ENCODE data around the gene STOX2.

Gene STOX2

DNA sequence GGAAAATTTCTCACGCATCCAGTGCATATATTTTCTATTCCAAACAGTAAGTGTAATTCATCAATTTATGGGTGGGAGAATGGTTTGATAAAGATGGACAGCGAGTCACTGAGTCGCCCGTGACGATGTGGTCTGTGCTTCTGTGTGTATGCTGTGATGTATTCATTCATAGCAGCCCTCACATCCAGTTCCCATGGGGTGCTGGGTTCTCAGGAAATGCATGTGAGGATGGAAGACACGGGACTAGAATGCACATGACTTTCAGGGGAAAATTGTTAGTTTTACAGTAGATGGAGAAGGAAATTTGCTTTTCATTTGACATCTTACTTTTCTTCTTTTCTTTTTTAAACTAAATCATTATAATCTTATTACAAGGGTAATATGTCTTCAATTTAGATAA lies 152.9 kb downstream of the STOX2 start:
- POLR2A ChIA-PET: no interaction called here
- CTCF ChIA-PET: no interaction called here

DNA sequence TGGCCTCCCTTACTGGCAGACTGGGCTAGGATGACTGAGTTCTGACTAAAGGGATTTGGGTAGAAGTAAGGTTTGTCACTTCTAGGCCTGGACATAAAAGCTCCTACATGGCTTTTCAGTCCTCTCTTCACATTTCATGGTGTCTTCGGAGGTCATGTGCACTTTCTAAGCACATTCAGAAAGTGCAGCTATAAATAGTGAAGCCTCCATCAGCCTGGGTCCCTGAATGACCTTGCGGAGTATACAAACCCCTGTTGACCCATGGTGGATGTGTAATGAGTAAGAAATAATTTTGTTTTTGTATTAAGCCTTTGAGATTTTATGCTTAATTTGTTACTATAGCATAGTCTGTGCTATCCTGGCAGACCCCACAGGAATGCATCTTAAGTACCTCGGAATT lies 154.0 kb downstream of the STOX2 start:
- POLR2A ChIA-PET: no interaction called here
- no peak overlapping the region for H3K4me3 ChIP-seq (ENCODE audit: low read depth, low read length)
- TF ChIP-seq, protein P1, sequence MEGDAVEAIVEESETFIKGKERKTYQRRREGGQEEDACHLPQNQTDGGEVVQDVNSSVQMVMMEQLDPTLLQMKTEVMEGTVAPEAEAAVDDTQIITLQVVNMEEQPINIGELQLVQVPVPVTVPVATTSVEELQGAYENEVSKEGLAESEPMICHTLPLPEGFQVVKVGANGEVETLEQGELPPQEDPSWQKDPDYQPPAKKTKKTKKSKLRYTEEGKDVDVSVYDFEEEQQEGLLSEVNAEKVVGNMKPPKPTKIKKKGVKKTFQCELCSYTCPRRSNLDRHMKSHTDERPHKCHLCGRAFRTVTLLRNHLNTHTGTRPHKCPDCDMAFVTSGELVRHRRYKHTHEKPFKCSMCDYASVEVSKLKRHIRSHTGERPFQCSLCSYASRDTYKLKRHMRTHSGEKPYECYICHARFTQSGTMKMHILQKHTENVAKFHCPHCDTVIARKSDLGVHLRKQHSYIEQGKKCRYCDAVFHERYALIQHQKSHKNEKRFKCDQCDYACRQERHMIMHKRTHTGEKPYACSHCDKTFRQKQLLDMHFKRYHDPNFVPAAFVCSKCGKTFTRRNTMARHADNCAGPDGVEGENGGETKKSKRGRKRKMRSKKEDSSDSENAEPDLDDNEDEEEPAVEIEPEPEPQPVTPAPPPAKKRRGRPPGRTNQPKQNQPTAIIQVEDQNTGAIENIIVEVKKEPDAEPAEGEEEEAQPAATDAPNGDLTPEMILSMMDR (IDR thresholded peaks at IDR 0.05; ENCODE audit: insufficient read depth, low read length, missing control alignments): no peak

More for the DNA sequence above, 152.9 kb downstream of the STOX2 start:
- TF ChIP-seq, protein P1 (IDR thresholded peaks at IDR 0.05; ENCODE audit: insufficient read depth, low read length, missing control alignments): no peak
- no peak overlapping the region for H3K4me3 ChIP-seq (ENCODE audit: low read depth, low read length)
- no peak for DNase-seq (ENCODE audit: low read depth, low spot score)

DNA sequence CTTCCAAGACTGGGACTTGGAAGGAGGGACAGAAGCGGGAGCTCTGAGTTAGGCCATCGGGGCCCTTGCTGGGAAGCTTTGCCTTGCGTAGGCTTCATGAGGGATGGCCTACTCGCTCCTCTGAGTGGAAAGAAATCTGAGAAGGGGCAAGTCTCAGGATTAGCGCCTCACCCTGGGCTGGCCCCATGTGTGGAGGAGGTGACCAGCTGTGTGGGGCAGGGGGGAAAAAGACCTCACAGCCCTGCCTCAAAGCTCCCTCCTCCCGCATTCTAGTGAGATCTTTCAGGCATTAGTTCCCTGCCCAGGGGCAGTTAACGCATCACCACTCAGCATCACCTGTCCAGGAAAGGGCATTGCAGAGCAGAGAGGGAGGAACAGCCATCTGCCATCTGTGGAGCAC lies 156.5 kb downstream of the STOX2 start:
- ChIA-PET CTCF (no interaction called here), POLR2A (no interaction called here)
- H3K4me3 ChIP-seq (ENCODE audit: low read depth, low read length): no peak overlapping the region
- DNase-seq (ENCODE audit: low read depth, low spot score): no peak
- TF ChIP-seq, protein P1 (IDR thresholded peaks at IDR 0.05; ENCODE audit: insufficient read depth, low read length, missing control alignments): no peak

More for the DNA sequence above, 154.0 kb downstream of the STOX2 start:
- CTCF ChIA-PET: no interaction called here
- no peak for DNase-seq (ENCODE audit: low read depth, low spot score)

DNA sequence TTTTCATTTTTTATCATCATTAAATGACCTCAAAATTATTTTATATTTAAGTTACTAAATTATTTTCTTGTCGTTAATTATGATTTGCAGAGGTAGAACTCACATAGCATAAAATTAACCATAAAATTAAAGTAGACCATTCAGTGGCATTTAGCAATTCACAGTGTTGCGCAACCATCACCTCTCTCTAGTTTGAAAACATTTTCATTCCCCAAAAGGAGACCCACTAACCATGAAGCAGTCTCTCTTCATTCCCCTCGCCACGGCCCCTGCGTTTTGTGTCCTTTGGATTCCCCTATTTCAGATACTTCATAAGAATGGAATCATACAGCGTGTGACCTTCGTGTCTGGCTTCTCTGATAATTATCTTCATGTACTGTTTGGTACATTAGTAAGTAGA lies 157.7 kb downstream of the STOX2 start:
- ChIA-PET CTCF (no interaction called here), POLR2A (no interaction called here)
- no peak for DNase-seq (ENCODE audit: low read depth, low spot score)
- H3K4me3 ChIP-seq (ENCODE audit: low read depth, low read length): no peak overlapping the region
- TF ChIP-seq, protein P1 (IDR thresholded peaks at IDR 0.05; ENCODE audit: insufficient read depth, low read length, missing control alignments): no peak

DNA sequence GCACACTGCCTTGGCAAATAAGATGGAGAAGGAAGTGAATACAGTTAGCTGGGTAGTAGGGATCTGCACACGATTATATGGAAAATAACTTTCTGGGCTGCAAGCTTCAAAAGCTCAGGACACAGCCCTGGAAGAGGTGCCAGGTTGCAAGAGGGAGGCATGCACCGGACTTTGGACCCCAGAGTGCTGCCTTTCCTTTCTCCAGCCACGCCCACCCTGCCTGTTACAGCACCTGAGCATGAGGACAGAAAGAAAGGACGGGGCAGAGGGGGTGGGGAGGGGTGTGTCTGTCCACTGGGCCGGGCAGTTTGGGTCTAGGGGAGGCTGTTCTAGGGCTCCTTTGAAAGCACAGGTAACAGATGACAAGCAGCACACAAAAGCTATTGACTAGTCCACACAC lies 159.8 kb downstream of the STOX2 start:
- ChIA-PET CTCF (no interaction called here), POLR2A (no interaction called here)
- DNase-seq (ENCODE audit: low read depth, low spot score): no peak
- TF ChIP-seq, protein P1 (IDR thresholded peaks at IDR 0.05; ENCODE audit: insufficient read depth, low read length, missing control alignments): no peak
- H3K4me3 ChIP-seq (ENCODE audit: low read depth, low read length): no peak overlapping the region

DNA sequence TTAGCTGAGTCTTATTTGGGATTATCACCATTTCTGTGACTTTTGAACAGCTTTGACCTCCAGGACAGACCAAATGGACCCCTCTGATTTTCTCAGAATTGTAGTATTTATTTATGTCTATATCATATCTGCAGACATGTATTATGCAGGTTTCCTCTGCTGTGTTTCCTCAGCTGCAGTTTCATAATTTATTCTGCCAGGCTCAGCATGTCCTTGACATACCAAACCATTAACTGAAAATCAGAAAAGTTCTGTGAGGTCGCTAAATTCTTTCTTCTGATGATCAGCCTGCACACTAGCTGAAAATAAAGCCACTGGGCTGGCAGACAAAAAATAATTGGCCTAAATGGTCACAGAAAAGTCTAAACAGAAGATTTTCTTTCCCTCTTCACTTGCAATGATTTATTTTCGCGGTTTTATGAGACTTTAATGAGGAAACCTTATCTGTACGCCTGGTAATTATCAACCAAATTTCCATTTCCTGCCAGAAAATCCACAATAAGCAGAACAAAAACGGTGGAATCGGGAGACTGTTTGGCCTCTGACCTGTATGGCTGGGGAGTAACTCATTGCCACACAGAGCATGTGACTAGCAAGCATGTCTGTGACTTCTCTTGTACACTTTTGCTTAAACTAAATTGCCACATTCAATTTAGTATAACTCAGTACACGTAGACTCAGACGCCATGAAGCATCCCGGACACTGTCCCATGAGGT lies 161.6 kb downstream of the STOX2 start:
- POLR2A ChIA-PET: no interaction called here
- TF ChIP-seq, protein P1 (IDR thresholded peaks at IDR 0.05; ENCODE audit: insufficient read depth, low read length, missing control alignments): no peak
- no peak for DNase-seq (ENCODE audit: low read depth, low spot score)
- CTCF ChIA-PET: no interaction called here
- H3K4me3 ChIP-seq (ENCODE audit: low read depth, low read length): no peak overlapping the region

Data from AG04449 (cell line).